Measurements from ENCODE around the gene CCR5.
A peak's percentile ranks its signal among the peaks of the same experiment; 100 is the strongest.

CCR5 gene

GRCh38 chr3:46359733-46360493 is 10.8 kb upstream of the CCR5 start:
- peak; percentile 56 to 81 (median 74) for DNase-seq

GRCh38 chr3:46360907-46361306 is 9.8 kb upstream of the CCR5 start:
- no peak for DNase-seq

- DNase-seq, result peak; percentile 81 to 89 (median 88)
Measured at GRCh38 chr3:46361408-46362283, 9.1 kb upstream of the CCR5 start.

GRCh38 chr3:46365041-46365440 is 5.7 kb upstream of the CCR5 start:
- no peak for DNase-seq

- no peak for DNase-seq
Measured at GRCh38 chr3:46365737-46366524, 4.8 kb upstream of the CCR5 start.

- no peak for DNase-seq
Measured at GRCh38 chr3:46367811-46368210, 2.9 kb upstream of the CCR5 start.

- DNase-seq, result peak; percentile 91 to 94 (median 94)
Measured at GRCh38 chr3:46368569-46368968, 2.2 kb upstream of the CCR5 start.

GRCh38 chr3:46369151-46369550 is 1.6 kb upstream of the CCR5 start:
- DNase-seq, result peak in 1 of 3 donors; percentile 48

GRCh38 chr3:46369675-46370132 is 1.0 kb upstream of the CCR5 start:
- no peak for DNase-seq

GRCh38 chr3:46371519-46372340 is 984 bp downstream of the CCR5 start:
- DNase-seq, result no peak

- DNase-seq, result peak; percentile 65 to 74 (median 73)
Measured at GRCh38 chr3:46372492-46373359, 2.0 kb downstream of the CCR5 start.

- no peak for DNase-seq
Measured at GRCh38 chr3:46374755-46375154, 4.0 kb downstream of the CCR5 start.

- no peak for DNase-seq
Measured at GRCh38 chr3:46375218-46375617, 4.5 kb downstream of the CCR5 start.

GRCh38 chr3:46375814-46376213 is 5.1 kb downstream of the CCR5 start:
- DNase-seq, result no peak

GRCh38 chr3:46378426-46378942 is 7.7 kb downstream of the CCR5 start:
- DNase-seq, result peak; percentile 83 to 87 (median 85)

- DNase-seq, result peak; percentile 67 to 81 (median 68)
Measured at GRCh38 chr3:46380471-46381221, 9.9 kb downstream of the CCR5 start.

- DNase-seq, result no peak
Measured at GRCh38 chr3:46381625-46382024, 10.9 kb downstream of the CCR5 start.

GRCh38 chr3:46383211-46383950 is 12.6 kb downstream of the CCR5 start:
- DNase-seq, result peak in 2 of 3 donors; percentile 26 to 41

- DNase-seq, result no peak
Measured at GRCh38 chr3:46383951-46384330, 13.2 kb downstream of the CCR5 start.
